SK-N-SH treated with all-trans-retinoic acid at 6 μM for 48 hours (cell line): ENCODE measurements around the gene ZNF148.

Experiments
- ATAC-seq: fragments of 200-7000 bp; cut with Tn5 transposase; 3 replicates; pipeline ENCODE4 v1.9.1; 2020; ENCODE audit warnings: mild to moderate bottlenecking, moderate library complexity
- BACH2 ChIP-seq: fragments of 250-450 bp; sonication (Bioruptor Pico); IDR thresholded peaks from 2 replicates; pipeline ENCODE4 v1.9.0; 2021; ENCODE audit warnings: mild to moderate bottlenecking, borderline replicate concordance
- CREB5 ChIP-seq: fragments of 250-450 bp; sonication (Bioruptor Pico); IDR thresholded peaks from 2 replicates; pipeline ENCODE4 v1.5.1; 2020; ENCODE audit warnings: low read depth, mild to moderate bottlenecking, moderate library complexity
- CSDC2 ChIP-seq: fragments of 250-450 bp; sonication (Bioruptor Pico); IDR thresholded peaks from 2 replicates; pipeline ENCODE4 v1.5.0; 2020; ENCODE audit warnings: mild to moderate bottlenecking, moderate library complexity
- GLIS3 ChIP-seq: fragments of 250-450 bp; sonication (Bioruptor Pico); IDR thresholded peaks from 2 replicates; pipeline ENCODE4 v1.5.0; 2020; ENCODE audit warnings: mild to moderate bottlenecking, moderate library complexity
- ISL1 ChIP-seq: fragments of 250-450 bp; sonication (Bioruptor Pico); IDR thresholded peaks from 2 replicates; pipeline ENCODE4 v2.1.2; 2022; ENCODE audit warnings: mild to moderate bottlenecking, moderate library complexity
- POU6F1 ChIP-seq: fragments of 250-450 bp; sonication (Bioruptor Pico); IDR thresholded peaks from 2 replicates; pipeline ENCODE4 v1.8.0; 2021; ENCODE audit warnings: low read depth, mild to moderate bottlenecking, moderate library complexity, borderline replicate concordance
- PPARA ChIP-seq: fragments of 250-450 bp; sonication (Bioruptor Pico); IDR thresholded peaks from 2 replicates; pipeline ENCODE4 v1.5.0; 2020; ENCODE audit warnings: mild to moderate bottlenecking, borderline replicate concordance
- RARB ChIP-seq: fragments of 250-450 bp; sonication (Bioruptor Pico); IDR thresholded peaks from 2 replicates; pipeline ENCODE4 v1.8.0; 2021; ENCODE audit warnings: mild to moderate bottlenecking, moderate library complexity
- SNAI2 ChIP-seq: fragments of 250-450 bp; sonication (Bioruptor Pico); IDR thresholded peaks from 2 replicates; pipeline ENCODE4 v1.5.0; 2020; ENCODE audit warnings: mild to moderate bottlenecking, moderate library complexity
- TCF4 ChIP-seq: fragments of 250-450 bp; sonication (Bioruptor Pico); IDR thresholded peaks from 2 replicates; pipeline ENCODE4 v1.8.0; 2021; ENCODE audit warnings: mild to moderate bottlenecking, moderate library complexity, borderline replicate concordance
- TOX ChIP-seq: fragments of 250-450 bp; sonication (Bioruptor Pico); IDR thresholded peaks from 2 replicates; pipeline ENCODE4 v1.8.0; 2021; ENCODE audit warnings: mild to moderate bottlenecking, moderate library complexity, borderline replicate concordance
- TSHZ2 ChIP-seq: fragments of 250-450 bp; sonication (Bioruptor Pico); IDR thresholded peaks from 2 replicates; pipeline ENCODE4 v1.5.0; 2020; ENCODE audit warnings: mild to moderate bottlenecking, moderate library complexity
- ZC3H10 ChIP-seq: fragments of 250-450 bp; sonication (Bioruptor Pico); IDR thresholded peaks from 2 replicates; pipeline ENCODE4 v1.5.1; 2021; ENCODE audit warnings: mild to moderate bottlenecking, moderate library complexity
- ZFP3 ChIP-seq: fragments of 250-450 bp; sonication (Bioruptor Pico); IDR thresholded peaks from 2 replicates; pipeline ENCODE4 v1.5.0; 2020; ENCODE audit warnings: mild to moderate bottlenecking, moderate library complexity
- ZFP30 ChIP-seq: fragments of 450-650 bp; formaldehyde crosslinking; IDR thresholded peaks from 2 replicates; pipeline ENCODE4 v1.5.0; 2022; ENCODE audit warnings: mild to moderate bottlenecking, moderate library complexity
- ZNF565 ChIP-seq: fragments of 450-650 bp; formaldehyde crosslinking; conservative IDR thresholded peaks from 2 replicates; pipeline ENCODE4 v1.5.0; 2020; ENCODE audit warnings: low read depth, mild to moderate bottlenecking, moderate library complexity
- ZNF8 ChIP-seq: fragments of 450-650 bp; formaldehyde crosslinking; IDR thresholded peaks from 2 replicates; pipeline ENCODE4 v1.5.0; 2020; ENCODE audit warnings: mild to moderate bottlenecking, moderate library complexity
- TF ChIP-seq, protein P1 (sequence below): fragments of 250-450 bp; sonication (Bioruptor Pico); IDR thresholded peaks from 2 replicates; pipeline ENCODE4 v1.5.1; 2021; ENCODE audit warnings: mild to moderate bottlenecking, moderate library complexity

The ZNF148 gene

DNA sequence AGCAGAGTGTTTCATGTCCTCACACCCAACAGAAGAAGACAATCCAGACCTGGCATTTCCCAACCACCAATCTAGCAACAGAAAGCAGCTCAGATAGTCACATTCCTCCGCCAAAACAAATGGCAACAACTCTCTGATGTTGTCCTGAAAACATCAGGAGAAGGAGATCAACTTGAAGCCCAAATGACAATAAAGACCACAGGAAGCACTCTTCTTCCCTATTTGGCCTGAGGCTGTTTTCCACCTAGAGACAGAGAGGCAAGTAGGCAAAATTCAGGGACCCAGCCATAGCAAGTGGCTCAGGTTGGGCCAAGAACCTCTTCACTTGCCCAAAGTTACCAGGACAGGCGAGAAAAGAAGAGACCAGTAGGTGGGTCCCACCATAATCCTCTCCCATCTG, 35.0 kb downstream of the ZNF148 start (continued):
- no peak for TF ChIP-seq CREB5 (CRISPR knock-in tag)
- TF ChIP-seq TCF4 (CRISPR knock-in tag), result no peak
- no peak for TF ChIP-seq ZNF8 (CRISPR knock-in tag)

DNA sequence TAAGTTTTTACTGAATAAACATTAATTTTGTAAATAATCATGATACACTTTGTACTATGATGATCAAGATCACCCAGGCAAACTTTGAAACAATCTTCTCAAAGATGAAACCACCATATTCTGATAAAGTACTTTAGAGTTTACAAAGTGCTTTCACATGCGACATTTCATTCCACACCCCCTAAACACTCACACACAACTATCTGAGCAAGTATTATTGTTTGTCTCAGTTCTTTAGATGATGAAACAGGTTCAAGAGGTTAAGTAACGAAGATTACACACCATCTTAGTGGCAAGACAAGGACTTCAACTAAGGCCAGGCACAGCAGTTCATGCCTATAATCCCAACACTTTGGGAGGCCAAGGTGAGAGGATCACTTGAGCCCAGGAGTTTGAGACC, 37.6 kb downstream of the ZNF148 start:
- TF ChIP-seq ZC3H10 (CRISPR knock-in tag) (no peak), ZFP3 (CRISPR knock-in tag) (no peak)
- TF ChIP-seq, protein P1, sequence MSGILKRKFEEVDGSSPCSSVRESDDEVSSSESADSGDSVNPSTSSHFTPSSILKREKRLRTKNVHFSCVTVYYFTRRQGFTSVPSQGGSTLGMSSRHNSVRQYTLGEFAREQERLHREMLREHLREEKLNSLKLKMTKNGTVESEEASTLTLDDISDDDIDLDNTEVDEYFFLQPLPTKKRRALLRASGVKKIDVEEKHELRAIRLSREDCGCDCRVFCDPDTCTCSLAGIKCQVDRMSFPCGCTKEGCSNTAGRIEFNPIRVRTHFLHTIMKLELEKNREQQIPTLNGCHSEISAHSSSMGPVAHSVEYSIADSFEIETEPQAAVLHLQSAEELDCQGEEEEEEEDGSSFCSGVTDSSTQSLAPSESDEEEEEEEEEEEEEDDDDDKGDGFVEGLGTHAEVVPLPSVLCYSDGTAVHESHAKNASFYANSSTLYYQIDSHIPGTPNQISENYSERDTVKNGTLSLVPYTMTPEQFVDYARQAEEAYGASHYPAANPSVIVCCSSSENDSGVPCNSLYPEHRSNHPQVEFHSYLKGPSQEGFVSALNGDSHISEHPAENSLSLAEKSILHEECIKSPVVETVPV (CRISPR knock-in tag), result no peak
- no peak for ATAC-seq

- no peak for ATAC-seq
- TF ChIP-seq CSDC2 (CRISPR knock-in tag), result no peak
- TF ChIP-seq BACH2 (CRISPR knock-in tag), result no peak
- no peak for TF ChIP-seq PPARA
- no peak for TF ChIP-seq ZNF565
- TF ChIP-seq CREB5 (CRISPR knock-in tag), result no peak
- TF ChIP-seq GLIS3 (CRISPR knock-in tag), result no peak
- no peak for TF ChIP-seq TSHZ2 (CRISPR knock-in tag)
- no peak for TF ChIP-seq ZC3H10 (CRISPR knock-in tag)
- TF ChIP-seq ISL1 (CRISPR knock-in tag), result no peak
- TF ChIP-seq ZNF8 (CRISPR knock-in tag), result no peak
- TF ChIP-seq RARB (CRISPR knock-in tag), result no peak
- TF ChIP-seq ZFP30 (CRISPR knock-in tag), result no peak
- TF ChIP-seq, protein P1 (CRISPR knock-in tag), result no peak
- TF ChIP-seq TOX (CRISPR knock-in tag), result no peak
- no peak for TF ChIP-seq SNAI2
- no peak for TF ChIP-seq ZFP3 (CRISPR knock-in tag)
Measured at GRCh38 chr3:125334675-125335560, 40.2 kb downstream of the ZNF148 start.

DNA sequence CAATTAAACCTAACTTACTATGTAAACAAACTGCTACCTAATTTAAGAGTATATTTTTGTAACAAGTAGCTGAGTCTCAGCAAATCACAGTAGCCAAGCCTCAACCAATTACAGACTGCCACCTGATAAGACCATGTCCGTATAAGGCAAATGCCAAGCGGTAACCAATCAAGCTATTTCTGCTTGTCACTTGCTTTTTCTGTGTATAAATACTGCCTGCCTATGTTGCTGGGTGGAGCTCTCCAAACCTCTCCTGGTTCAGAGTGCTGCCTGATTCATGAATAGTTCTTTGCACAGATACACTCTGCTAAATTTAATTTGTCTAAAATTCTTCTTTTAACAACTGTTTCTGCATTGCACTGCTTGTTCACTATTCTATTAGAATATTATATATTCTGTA, 42.6 kb downstream of the ZNF148 start:
- no peak for ATAC-seq
- no peak for TF ChIP-seq ISL1 (CRISPR knock-in tag)
- no peak for TF ChIP-seq CREB5 (CRISPR knock-in tag)
- no peak for TF ChIP-seq ZC3H10 (CRISPR knock-in tag)
- no peak for TF ChIP-seq GLIS3 (CRISPR knock-in tag)
- TF ChIP-seq ZNF565, result no peak
- TF ChIP-seq BACH2 (CRISPR knock-in tag), result no peak
- TF ChIP-seq TCF4 (CRISPR knock-in tag), result no peak
- no peak for TF ChIP-seq TSHZ2 (CRISPR knock-in tag)
- no peak for TF ChIP-seq POU6F1 (CRISPR knock-in tag)
- TF ChIP-seq ZFP30 (CRISPR knock-in tag), result no peak
